ENCODE data around the gene ATG2B. TPM values are rescaled to one million over a fixed set of nuclear protein-coding genes. Genes with fewer than 3 reads are reported as not detected.

The ATG2B gene
- 6.3 and 9.0 TPM in 2 replicates for total RNA-seq

GRCh38 chr14:96362965-96363750 is at the start of gene ATG2B, which contains the start of gene GSKIP:
TSS of gene ATG2B (minus strand) at chr14:96363341. CDS start at chr14:96362976, 365 bp downstream.
TSS of gene GSKIP (plus strand) at chr14:96363526. CDS start at chr14:96382248, 18,722 bp downstream.
- DNase-seq (ENCODE audit: low read depth) (peak; percentile 76), FAIRE-seq (no peak)
- TF ChIP-seq CTCF (IDR thresholded peaks at IDR 0.05; ENCODE audit: insufficient read depth, low read length, severe bottlenecking) = no peak
- H3K36me3 ChIP-seq (ENCODE audit: control insufficient read depth, insufficient read depth, low read length) = no peaks in the 10 kb centered on the region
- H3K4me3 ChIP-seq (ENCODE audit: low read depth, low read length) = peak within 1 kb of the TSS; percentile 94
- H3K27me3 ChIP-seq (ENCODE audit: control insufficient read depth, insufficient read depth, low read length) = no peaks in the 10 kb centered on the region

- FAIRE-seq = no peak
- Histone ChIP-seq H3K36me3 (ENCODE audit: control insufficient read depth, insufficient read depth, low read length) (no peaks in the 10 kb centered on the region), H3K4me3 (ENCODE audit: low read depth, low read length) (no peak overlapping the region), H3K27me3 (ENCODE audit: control insufficient read depth, insufficient read depth, low read length) (no peaks in the 10 kb centered on the region)
- DNase-seq (ENCODE audit: low read depth) = no peak
- TF ChIP-seq CTCF (IDR thresholded peaks at IDR 0.05; ENCODE audit: insufficient read depth, low read length, severe bottlenecking) = no peak
Observed at GRCh38 chr14:96410119-96410518, 47.0 kb upstream of the ATG2B start.

- no peak for DNase-seq (ENCODE audit: low read depth)
Observed at GRCh38 chr14:96409701-96410100, 46.6 kb upstream of the ATG2B start.

GRCh38 chr14:96408608-96409007 is 45.5 kb upstream of the ATG2B start:
- FAIRE-seq (no peak), DNase-seq (ENCODE audit: low read depth) (no peak)
- TF ChIP-seq CTCF (IDR thresholded peaks at IDR 0.05; ENCODE audit: insufficient read depth, low read length, severe bottlenecking) = no peak
- Histone ChIP-seq H3K36me3 (ENCODE audit: control insufficient read depth, insufficient read depth, low read length) (no peaks in the 10 kb centered on the region), H3K27me3 (ENCODE audit: control insufficient read depth, insufficient read depth, low read length) (no peaks in the 10 kb centered on the region), H3K4me3 (ENCODE audit: low read depth, low read length) (no peak overlapping the region)

More at GRCh38 chr14:96409701-96410100, 46.6 kb upstream of the ATG2B start:
- no peak for FAIRE-seq
- Histone ChIP-seq H3K36me3 (ENCODE audit: control insufficient read depth, insufficient read depth, low read length) (no peaks in the 10 kb centered on the region), H3K27me3 (ENCODE audit: control insufficient read depth, insufficient read depth, low read length) (no peaks in the 10 kb centered on the region), H3K4me3 (ENCODE audit: low read depth, low read length) (no peak overlapping the region)
- TF ChIP-seq CTCF (IDR thresholded peaks at IDR 0.05; ENCODE audit: insufficient read depth, low read length, severe bottlenecking) = no peak

- Histone ChIP-seq H3K4me3 (ENCODE audit: low read depth, low read length) (no peak overlapping the region), H3K27me3 (ENCODE audit: control insufficient read depth, insufficient read depth, low read length) (no peaks in the 10 kb centered on the region), H3K36me3 (ENCODE audit: control insufficient read depth, insufficient read depth, low read length) (no peaks in the 10 kb centered on the region)
- FAIRE-seq (no peak), DNase-seq (ENCODE audit: low read depth) (no peak)
- TF ChIP-seq CTCF (IDR thresholded peaks at IDR 0.05; ENCODE audit: insufficient read depth, low read length, severe bottlenecking) = no peak
Observed at GRCh38 chr14:96407935-96408570, 44.9 kb upstream of the ATG2B start.

Measured in bronchial epithelial cell (primary cell).